HEK293 (cell line): ENCODE measurements around the gene SURF2.

Experiments used
- CTCF ChIA-PET: fragments of 350-600 bp; formaldehyde crosslinking; extraction: SDS; loops from one replicate; lab custom pipeline; 2021; ENCODE audit warnings: antibody characterized with exemption; lab: Yijun Ruan, JAX
- POLR2A ChIA-PET: fragments of 300-600 bp; formaldehyde crosslinking; extraction: SDS; loops from one replicate; lab custom pipeline; 2020; ENCODE audit warnings: antibody characterized with exemption, inconsistent platforms; lab: Yijun Ruan, JAX
- H3K27ac ChIP-seq: fragments of 200-500 bp; sonication (Bioruptor generic); 2 replicates; pipeline ENCODE4 v1.5.1; 2014; ENCODE audit warnings: low read depth, low read length, control low read depth, inconsistent platforms; ENCODE audit errors: extremely low read depth
- H3K36me3 ChIP-seq, 2 experiments: fragments of 200-500 bp in 1 of 2; sonication (Bioruptor generic) in 1 of 2; 1 replicate in 1 of 2; 2 replicates in 1 of 2; pipeline ENCODE4 v1.5.1; 2014 to 2017; ENCODE audit warnings: inconsistent platforms in 2 of 2, low read length in 2 of 2; ENCODE audit not compliant: control insufficient read depth in 2 of 2, insufficient read depth in 1 of 2
- H3K4me1 ChIP-seq: fragments of 200-500 bp; sonication (Bioruptor generic); 2 replicates; pipeline ENCODE4 v1.5.1; 2014; ENCODE audit warnings: mild to moderate bottlenecking, low read length, inconsistent platforms; ENCODE audit not compliant: control insufficient read depth, insufficient read depth
- H3K4me3 ChIP-seq: 2 replicates; pipeline ENCODE4 v1.5.1; 2011; ENCODE audit warnings: low read depth, mild to moderate bottlenecking, control low read depth, low read length, moderate library complexity
- H3K9me3 ChIP-seq: fragments of 200-500 bp; sonication (Bioruptor generic); 2 replicates; pipeline ENCODE4 v1.5.1; 2014; ENCODE audit warnings: low read depth, low read length, inconsistent platforms; ENCODE audit not compliant: control insufficient read depth, insufficient read depth
- CTCF ChIP-seq: fragments of 450-650 bp; formaldehyde crosslinking; IDR thresholded peaks from 2 replicates; pipeline ENCODE4 v1.5.1; 2016; ENCODE audit warnings: missing biosample characterization, missing genetic modification characterization
- TSHZ1 ChIP-seq: fragments of 450-650 bp; formaldehyde crosslinking; IDR thresholded peaks from 2 replicates; pipeline ENCODE4 v1.5.1; 2016; ENCODE audit warnings: missing biosample characterization, missing genetic modification characterization, borderline replicate concordance
- ZBTB17 ChIP-seq: fragments of 450-650 bp; formaldehyde crosslinking; IDR thresholded peaks from 2 replicates; pipeline ENCODE4 v1.5.1; 2016; ENCODE audit warnings: missing biosample characterization, missing genetic modification characterization
- ZEB2 ChIP-seq: fragments of 450-650 bp; formaldehyde crosslinking; IDR thresholded peaks from 2 replicates; pipeline ENCODE4 v1.5.1; 2016; ENCODE audit warnings: missing biosample characterization, missing genetic modification characterization
- ZIC2 ChIP-seq: fragments of 450-650 bp; formaldehyde crosslinking; IDR thresholded peaks from 2 replicates; pipeline ENCODE4 v1.5.1; 2016; ENCODE audit warnings: missing biosample characterization, missing genetic modification characterization
- ZNF114 ChIP-seq: fragments of 450-650 bp; formaldehyde crosslinking; IDR thresholded peaks from 2 replicates; pipeline ENCODE4 v1.5.0; 2017; ENCODE audit warnings: missing biosample characterization, missing genetic modification characterization
- ZNF362 ChIP-seq: fragments of 450-650 bp; formaldehyde crosslinking; IDR thresholded peaks from 2 replicates; pipeline ENCODE4 v1.5.1; 2016; ENCODE audit warnings: missing biosample characterization, missing genetic modification characterization
- ZNF449 ChIP-seq: fragments of 450-650 bp; formaldehyde crosslinking; IDR thresholded peaks from 2 replicates; pipeline ENCODE4 v1.5.1; 2017; ENCODE audit warnings: missing biosample characterization, mild to moderate bottlenecking, missing genetic modification characterization, moderate library complexity
- ZNF561 ChIP-seq: fragments of 450-650 bp; IDR thresholded peaks from 2 replicates; pipeline ENCODE4 v1.5.1; 2018; ENCODE audit warnings: missing biosample characterization, missing genetic modification characterization, borderline replicate concordance
- ZNF610 ChIP-seq: fragments of 450-650 bp; formaldehyde crosslinking; IDR thresholded peaks from 2 replicates; pipeline ENCODE4 v1.5.1; 2016; ENCODE audit warnings: missing biosample characterization, missing genetic modification characterization, borderline replicate concordance
- ZNF654 ChIP-seq: fragments of 450-650 bp; formaldehyde crosslinking; IDR thresholded peaks from 2 replicates; pipeline ENCODE4 v1.5.1; 2016; ENCODE audit warnings: low read depth, missing biosample characterization, missing genetic modification characterization
- ZSCAN30 ChIP-seq: fragments of 450-650 bp; IDR thresholded peaks from 2 replicates; pipeline ENCODE4 v1.5.1; 2018; ENCODE audit warnings: missing biosample characterization, mild to moderate bottlenecking, missing genetic modification characterization, moderate library complexity
- TF ChIP-seq, protein P1 (sequence below): fragments of 450-650 bp; formaldehyde crosslinking; IDR thresholded peaks from 2 replicates; pipeline ENCODE4 v1.5.1; 2016; ENCODE audit warnings: missing biosample characterization, missing genetic modification characterization
- TF ChIP-seq, protein P2 (sequence below): fragments of 450-650 bp; formaldehyde crosslinking; IDR thresholded peaks from 2 replicates; pipeline ENCODE4 v1.5.1; 2016; ENCODE audit warnings: missing biosample characterization, missing genetic modification characterization

SURF2 gene

GRCh38 chr9:133342069-133342406 is 14.3 kb upstream of the SURF2 start:
- H3K4me3 ChIP-seq: no peak overlapping the region
- no peaks in the 10 kb centered on the region for H3K4me1 ChIP-seq
- CTCF ChIA-PET: interaction anchor here (0.5 to 3.1 kb wide), 14 partner anchors 9 to 320 kb away, joined by 3 to 17 read pairs (median 4); partner anchors contain the start of gene CACFD1
- POLR2A ChIA-PET: interaction anchor here (1.0 to 2.0 kb wide), 3 partner anchors 10 to 312 kb away, joined by 3 to 12 read pairs (median 3); partner anchors contain the start of gene GTF3C5
- H3K9me3 ChIP-seq: no peaks in the 10 kb centered on the region
- TF ChIP-seq ZNF561 (tag by site-specific recombination) (0 out of 2 replicates have a peak, but pooled peaks have one; percentile 38), ZNF654 (tag by site-specific recombination) (no peak)
- H3K27ac ChIP-seq: no peak overlapping the region
- peaks cover 0 to 77% of the 10 kb centered on the region in 2 experiments; a peak in 1 of 3 replicates for H3K36me3 ChIP-seq

- Histone ChIP-seq H3K9me3 (no peaks in the 10 kb centered on the region), H3K36me3 (peaks cover 0 to 77% of the 10 kb centered on the region in 2 experiments; a peak in 1 of 3 replicates), H3K4me3 (no peak overlapping the region), H3K4me1 (no peaks in the 10 kb centered on the region), H3K27ac (no peak overlapping the region)
- POLR2A ChIA-PET: interaction anchor here (1.0 to 2.0 kb wide), 5 partner anchors 9 to 312 kb away, joined by 3 to 12 read pairs (median 3); partner anchors contain the start of genes GTF3C5 and SURF1
- TF ChIP-seq CTCF (tag by site-specific recombination) (peak; percentile 35; the same call in 1 of the 2 replicates), ZIC2 (tag by site-specific recombination) (peak; percentile 48)
- TF ChIP-seq, protein P1, sequence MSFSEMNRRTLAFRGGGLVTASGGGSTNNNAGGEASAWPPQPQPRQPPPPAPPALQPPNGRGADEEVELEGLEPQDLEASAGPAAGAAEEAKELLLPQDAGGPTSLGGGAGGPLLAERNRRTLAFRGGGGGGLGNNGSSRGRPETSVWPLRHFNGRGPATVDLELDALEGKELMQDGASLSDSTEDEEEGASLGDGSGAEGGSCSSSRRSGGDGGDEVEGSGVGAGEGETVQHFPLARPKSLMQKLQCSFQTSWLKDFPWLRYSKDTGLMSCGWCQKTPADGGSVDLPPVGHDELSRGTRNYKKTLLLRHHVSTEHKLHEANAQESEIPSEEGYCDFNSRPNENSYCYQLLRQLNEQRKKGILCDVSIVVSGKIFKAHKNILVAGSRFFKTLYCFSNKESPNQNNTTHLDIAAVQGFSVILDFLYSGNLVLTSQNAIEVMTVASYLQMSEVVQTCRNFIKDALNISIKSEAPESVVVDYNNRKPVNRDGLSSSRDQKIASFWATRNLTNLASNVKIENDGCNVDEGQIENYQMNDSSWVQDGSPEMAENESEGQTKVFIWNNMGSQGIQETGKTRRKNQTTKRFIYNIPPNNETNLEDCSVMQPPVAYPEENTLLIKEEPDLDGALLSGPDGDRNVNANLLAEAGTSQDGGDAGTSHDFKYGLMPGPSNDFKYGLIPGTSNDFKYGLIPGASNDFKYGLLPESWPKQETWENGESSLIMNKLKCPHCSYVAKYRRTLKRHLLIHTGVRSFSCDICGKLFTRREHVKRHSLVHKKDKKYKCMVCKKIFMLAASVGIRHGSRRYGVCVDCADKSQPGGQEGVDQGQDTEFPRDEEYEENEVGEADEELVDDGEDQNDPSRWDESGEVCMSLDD (tag by site-specific recombination): no peak
- CTCF ChIA-PET: interaction anchor here (1.0 to 3.1 kb wide), 11 partner anchors 9 to 321 kb away, joined by 3 to 17 read pairs (median 5); partner anchors contain the start of gene CACFD1
These were observed 13.8 kb upstream of the SURF2 start for GRCh38 chr9:133342570-133342969.

DNA sequence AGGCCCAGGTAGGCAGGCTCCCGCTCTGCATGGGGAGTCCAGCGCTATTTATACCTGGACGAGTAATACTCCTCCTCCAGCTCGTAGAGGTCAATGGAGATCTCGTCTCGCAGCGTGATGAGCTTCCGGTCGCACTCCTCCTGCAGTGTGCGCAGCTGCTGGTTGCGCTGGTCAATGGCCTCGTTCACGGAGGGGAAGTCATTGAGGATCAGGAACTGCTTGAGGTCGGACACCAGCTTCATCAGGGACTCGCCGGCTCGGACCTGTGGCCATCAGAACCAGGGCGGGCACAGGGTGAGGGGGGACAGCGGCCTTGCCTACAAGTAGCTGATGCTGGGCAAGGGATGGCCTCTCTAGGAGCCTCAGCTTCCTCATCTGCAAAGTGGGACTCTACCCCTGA is 12.3 kb upstream of the SURF2 start:
- TF ChIP-seq ZBTB17 (tag by site-specific recombination): no peak
- TF ChIP-seq ZEB2 (tag by site-specific recombination): no peak
- TF ChIP-seq TSHZ1: no peak
- TF ChIP-seq, protein P2, sequence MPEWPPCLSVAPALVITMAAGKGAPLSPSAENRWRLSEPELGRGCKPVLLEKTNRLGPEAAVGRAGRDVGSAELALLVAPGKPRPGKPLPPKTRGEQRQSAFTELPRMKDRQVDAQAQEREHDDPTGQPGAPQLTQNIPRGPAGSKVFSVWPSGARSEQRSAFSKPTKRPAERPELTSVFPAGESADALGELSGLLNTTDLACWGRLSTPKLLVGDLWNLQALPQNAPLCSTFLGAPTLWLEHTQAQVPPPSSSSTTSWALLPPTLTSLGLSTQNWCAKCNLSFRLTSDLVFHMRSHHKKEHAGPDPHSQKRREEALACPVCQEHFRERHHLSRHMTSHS (tag by site-specific recombination): no peak
- TF ChIP-seq ZSCAN30 (tag by site-specific recombination): no peak
- no peak for TF ChIP-seq ZNF362 (tag by site-specific recombination)
- no peak for TF ChIP-seq ZNF610 (tag by site-specific recombination)
- TF ChIP-seq ZNF449 (tag by site-specific recombination): no peak
- no peak for TF ChIP-seq ZNF114 (tag by site-specific recombination)
- TF ChIP-seq, all 188 proteins: peak for 0
- no peaks in the 10 kb centered on the region for H3K9me3 ChIP-seq
- H3K27ac ChIP-seq: no peak overlapping the region
- peaks cover 0 to 81% of the 10 kb centered on the region in 2 experiments; a peak in 1 of 3 replicates for H3K36me3 ChIP-seq
- H3K4me1 ChIP-seq: no peaks in the 10 kb centered on the region
- no peak overlapping the region for H3K4me3 ChIP-seq
- POLR2A ChIA-PET: interaction anchor here (0.6 to 1.9 kb wide), 4 partner anchors 9 to 249 kb away, joined by 3 to 6 read pairs (median 4); partner anchors contain the start of gene SURF1
- CTCF ChIA-PET: interaction anchor here (1.4 to 3.1 kb wide), 2 partner anchors 14 to 158 kb away, joined by 6 to 17 read pairs; no protein-coding TSS in a partner anchor
